Glutamatergic neuron (in vitro differentiated cells): Measurements from ENCODE around the gene CAPN14. TPM values are rescaled to one million over a fixed set of nuclear protein-coding genes. Genes with fewer than 3 reads are reported as not detected.

Experiments used
- DNase-seq: peaks from one replicate; pipeline ENCODE4 v3.0.0; 2022
- H3K27ac Mint-ChIP-seq: one replicate; pipeline ENCODE4 v1.8.0; 2020; ENCODE audit warnings: mild to moderate bottlenecking, mixed read lengths, inconsistent platforms; ENCODE audit not compliant: unreplicated experiment
- H3K27me3 Mint-ChIP-seq: one replicate; pipeline ENCODE4 v1.8.0; 2020; ENCODE audit warnings: mild to moderate bottlenecking, moderate library complexity, mixed read lengths, inconsistent platforms; ENCODE audit not compliant: unreplicated experiment
- H3K36me3 Mint-ChIP-seq: one replicate; pipeline ENCODE4 v1.8.0; 2020; ENCODE audit warnings: mild to moderate bottlenecking, mixed read lengths, inconsistent platforms; ENCODE audit not compliant: unreplicated experiment
- H3K4me1 Mint-ChIP-seq: one replicate; pipeline ENCODE4 v1.8.0; 2020; ENCODE audit warnings: mild to moderate bottlenecking, low read depth, mixed read lengths, inconsistent platforms; ENCODE audit not compliant: unreplicated experiment
- H3K4me3 Mint-ChIP-seq: one replicate; pipeline ENCODE4 v1.8.0; 2020; ENCODE audit warnings: mild to moderate bottlenecking, mixed read lengths, inconsistent platforms; ENCODE audit not compliant: unreplicated experiment
- H3K9me3 Mint-ChIP-seq: one replicate; pipeline ENCODE4 v1.8.0; 2020; ENCODE audit warnings: mild to moderate bottlenecking, moderate library complexity, mixed read lengths, inconsistent platforms; ENCODE audit not compliant: unreplicated experiment
- CTCF ChIP-seq: fragments of 200-600 bp; sonication (generic); IDR thresholded peaks from one replicate; pipeline ENCODE4 v1.5.0; 2021; ENCODE audit not compliant: partially characterized antibody, unreplicated experiment
- total RNA-seq: library from RNA; stranded (reverse); fragmentation: NEBNext Ultra II Directional; extraction: Animal tissue kit (Norgen Biotek cat#: 25700); gene quantifications from one replicate; pipeline ENCODE4 v1.2.1, GENCODE V29; 2021; ENCODE audit not compliant: unreplicated experiment

The CAPN14 gene
- total RNA-seq, 1 donor from 2014 or later, result 0.25 TPM

GRCh38 chr2:31161637-31162036 is 55.7 kb downstream of the CAPN14 start:
- Mint-ChIP-seq H3K4me3 (no peak overlapping the region), H3K9me3 (peaks cover 19% of the 10 kb centered on the region), H3K4me1 (peaks cover 16% of the 10 kb centered on the region), H3K27ac (no peak overlapping the region), H3K36me3 (no peaks in the 10 kb centered on the region), H3K27me3 (peaks cover 16% of the 10 kb centered on the region)
- no peak for TF ChIP-seq CTCF
- no peak for DNase-seq

GRCh38 chr2:31151501-31151900 is 65.8 kb downstream of the CAPN14 start:
- no peak for DNase-seq
- H3K4me1 Mint-ChIP-seq, result peaks cover 7% of the 10 kb centered on the region
- no peak for TF ChIP-seq CTCF
- no peak overlapping the region for H3K4me3 Mint-ChIP-seq
- H3K27me3 Mint-ChIP-seq, result peaks cover 4% of the 10 kb centered on the region
- no peaks in the 10 kb centered on the region for H3K9me3 Mint-ChIP-seq
- H3K27ac Mint-ChIP-seq, result no peak overlapping the region
- H3K36me3 Mint-ChIP-seq, result no peaks in the 10 kb centered on the region

GRCh38 chr2:31150120-31150670 is 67.1 kb downstream of the CAPN14 start:
- Mint-ChIP-seq H3K27ac (no peak overlapping the region), H3K4me3 (no peak overlapping the region), H3K27me3 (peaks cover 6% of the 10 kb centered on the region)

GRCh38 chr2:31148514-31148913 is 68.8 kb downstream of the CAPN14 start:
- H3K4me1 Mint-ChIP-seq, result peaks cover 12% of the 10 kb centered on the region
- H3K36me3 Mint-ChIP-seq, result no peaks in the 10 kb centered on the region
- no peak overlapping the region for H3K4me3 Mint-ChIP-seq
- no peak for TF ChIP-seq CTCF
- no peak for DNase-seq
- H3K9me3 Mint-ChIP-seq, result no peaks in the 10 kb centered on the region
- no peak overlapping the region for H3K27ac Mint-ChIP-seq
- peaks cover 4% of the 10 kb centered on the region for H3K27me3 Mint-ChIP-seq

More at GRCh38 chr2:31150120-31150670, 67.1 kb downstream of the CAPN14 start:
- H3K36me3 Mint-ChIP-seq, result no peaks in the 10 kb centered on the region
- no peak for DNase-seq
- no peaks in the 10 kb centered on the region for H3K9me3 Mint-ChIP-seq
- no peak for TF ChIP-seq CTCF
- peaks cover 10% of the 10 kb centered on the region for H3K4me1 Mint-ChIP-seq

GRCh38 chr2:31147645-31148044 is 69.7 kb downstream of the CAPN14 start:
- Mint-ChIP-seq H3K9me3 (no peaks in the 10 kb centered on the region), H3K4me3 (no peak overlapping the region), H3K27ac (no peak overlapping the region), H3K27me3 (peaks cover 4% of the 10 kb centered on the region), H3K36me3 (no peaks in the 10 kb centered on the region), H3K4me1 (peaks cover 12% of the 10 kb centered on the region)
- TF ChIP-seq CTCF, result no peak
- no peak for DNase-seq
